HL-60 (cell line): ENCODE results near the gene AKNAD1.

Experiments
- DNase-seq, 2 experiments: peaks; one replicate each; pipeline ENCODE4 v3.0.0-alpha.2; 2010 to 2020; ENCODE audit warnings: low read depth in 1 of 2, low spot score in 1 of 2
- H3K27ac ChIP-seq: fragments of 250-450 bp; sonication (Bioruptor Pico); replicated peaks from 2 replicates; pipeline ENCODE4 v1.5.1; 2020; ENCODE audit warnings: mild to moderate bottlenecking, moderate library complexity
- H3K27me3 ChIP-seq: fragments of 250-450 bp; sonication (Bioruptor Pico); 2 replicates; pipeline ENCODE4 v1.5.1; 2021; ENCODE audit warnings: mild to moderate bottlenecking, moderate library complexity; ENCODE audit not compliant: insufficient read depth, poor library complexity, severe bottlenecking
- H3K4me3 ChIP-seq: replicated peaks from 2 replicates; pipeline ENCODE4 v1.5.1; 2011; ENCODE audit warnings: mild to moderate bottlenecking, control low read depth, low read length; ENCODE audit not compliant: insufficient read depth
- CTCF ChIP-seq: IDR thresholded peaks from one replicate; pipeline ENCODE4 v1.5.1; 2011; ENCODE audit warnings: low read length, control low read depth, inconsistent platforms; ENCODE audit not compliant: insufficient read depth
- GABPA ChIP-seq: IDR thresholded peaks from 2 replicates; pipeline ENCODE4 v1.6.1; 2012; ENCODE audit warnings: low read depth
- POLR2AphosphoS5 ChIP-seq: IDR thresholded peaks from 2 replicates; pipeline ENCODE4 v1.6.1; 2012; ENCODE audit warnings: low read depth
- REST ChIP-seq: IDR thresholded peaks from 2 replicates; pipeline ENCODE4 v1.6.1; 2012; ENCODE audit warnings: low read depth; ENCODE audit not compliant: insufficient replicate concordance
- SPI1 ChIP-seq: IDR thresholded peaks from 2 replicates; pipeline ENCODE4 v1.6.1; 2012; ENCODE audit warnings: low read depth, mild to moderate bottlenecking, borderline replicate concordance

The AKNAD1 gene

GRCh38 chr1:108843390-108844137, 13.3 kb downstream of the AKNAD1 start:
- Histone ChIP-seq H3K27ac (no peak overlapping the region), H3K27me3 (no peaks in the 10 kb centered on the region), H3K4me3 (no peak overlapping the region)
- TF ChIP-seq SPI1: no peak
- TF ChIP-seq REST: no peak
- TF ChIP-seq CTCF: no peak
- no peak for TF ChIP-seq POLR2AphosphoS5
- no peak for TF ChIP-seq GABPA
- DNase-seq: no peak

- Histone ChIP-seq H3K27ac (no peak overlapping the region), H3K4me3 (no peak overlapping the region), H3K27me3 (no peaks in the 10 kb centered on the region)
- no peak for DNase-seq
- TF ChIP-seq POLR2AphosphoS5: no peak
- no peak for TF ChIP-seq REST
- no peak for TF ChIP-seq CTCF
- TF ChIP-seq GABPA: no peak
Measured at GRCh38 chr1:108842525-108843181, 14.2 kb downstream of the AKNAD1 start.

GRCh38 chr1:108841703-108842102, 15.2 kb downstream of the AKNAD1 start:
- H3K27me3 ChIP-seq: no peaks in the 10 kb centered on the region
- H3K27ac ChIP-seq: no peak overlapping the region
- TF ChIP-seq POLR2AphosphoS5: no peak
- TF ChIP-seq SPI1: no peak
- no peak for TF ChIP-seq GABPA
- no peak for TF ChIP-seq CTCF
- no peak for TF ChIP-seq REST
- no peak overlapping the region for H3K4me3 ChIP-seq
- no peak for DNase-seq
